HCT116 (cell line): ENCODE results near the gene MFAP2. TPM values are rescaled to one million over a fixed set of nuclear protein-coding genes. Genes with fewer than 3 reads are reported as not detected.
"Not testable (repeated sequence)": the region's sequence is repeated elsewhere in the genome, so short reads cannot be mapped to it uniquely, and the experiment has no call there.

ENCODE experiments used
- ATAC-seq: fragments of 200-7000 bp; cut with Tn5 transposase; 2 replicates; pipeline ENCODE4 v1.9.1; 2020; ENCODE audit warnings: mild to moderate bottlenecking, moderate library complexity
- BruUV-seq: library from RNA; stranded (reverse); fragments of 400-500 nt; replicated peaks from 2 replicates; lab custom pipeline; 2021; lab: Mats Ljungman, UMichigan
- CTCF ChIA-PET: fragments of 300-600 bp; sonication (Branson Sonifier 250); formaldehyde crosslinking; loops from one replicate; lab custom pipeline; 2021; ENCODE audit warnings: antibody characterized with exemption; lab: Charles Lee
- POLR2A ChIA-PET: fragments of 300-600, 350-600 bp; sonication (Branson Sonifier 250); formaldehyde crosslinking; loops from one replicate; lab custom pipeline; 2021; ENCODE audit warnings: antibody characterized with exemption; lab: Charles Lee
- RAD21 ChIA-PET, 2 experiments: fragments of 300-600 bp; sonication (Branson Sonifier 250); formaldehyde crosslinking; loops; one replicate each; lab custom pipeline; 2023; ENCODE audit warnings: low total read pairs in 2 of 2; ENCODE audit not compliant: uncharacterized antibody in 2 of 2, unreplicated experiment in 2 of 2, low non-redundant PET in 1 of 2; lab: Charles Lee
- DNase-seq: peaks from one replicate; pipeline ENCODE4 v3.0.0-alpha.2; 2010; ENCODE audit warnings: low read depth, low spot score
- H2AFZ ChIP-seq: fragments of 200-600 bp; shearing (Covaris generic), sonication (generic); 2 replicates; pipeline ENCODE4 v1.6.1; 2017; ENCODE audit warnings: low read depth, mixed run types, mixed read lengths, antibody characterized with exemption, low read length; ENCODE audit not compliant: poor library complexity, severe bottlenecking
- H3K27ac ChIP-seq: 2 replicates; pipeline ENCODE4 v1.5.1; 2012; ENCODE audit warnings: low read depth, low read length
- H3K27me3 ChIP-seq: fragments of 200-600 bp; sonication (generic); 2 replicates; pipeline ENCODE4 v1.6.1; 2016; ENCODE audit warnings: mixed run types, low read length, mixed read lengths; ENCODE audit not compliant: insufficient read depth
- H3K36me3 ChIP-seq, 2 experiments: fragments of 200-500 bp in 1 of 2; fragments of 200-600 bp in 1 of 2; sonication (Bioruptor generic) in 1 of 2; sonication (generic) in 1 of 2; 2 replicates each; pipeline versions ENCODE4 v1.5.1 to v1.6.1; 2014 to 2016; ENCODE audit warnings: low read length in 2 of 2, inconsistent platforms in 1 of 2, mixed read lengths in 1 of 2, mixed run types in 1 of 2; ENCODE audit not compliant: insufficient read depth in 2 of 2, control insufficient read depth in 1 of 2
- H3K4me1 ChIP-seq, 2 experiments: fragments of 200-600 bp in 1 of 2; sonication (generic) in 1 of 2; 2 replicates each; pipeline versions ENCODE4 v1.5.1 to v1.6.1; 2012 to 2017; ENCODE audit warnings: low read length in 2 of 2, inconsistent platforms in 1 of 2, mild to moderate bottlenecking in 1 of 2, mixed read lengths in 1 of 2, mixed run types in 1 of 2, moderate library complexity in 1 of 2; ENCODE audit not compliant: insufficient read depth in 2 of 2, control insufficient read depth in 1 of 2
- H3K4me2 ChIP-seq: fragments of 200-600 bp; sonication (generic); 2 replicates; pipeline ENCODE4 v1.6.1; 2017; ENCODE audit warnings: mixed run types, low read length, mixed read lengths
- H3K4me3 ChIP-seq, 2 experiments: fragments of 200-600 bp in 1 of 2; sonication (generic) in 1 of 2; replicated peaks in 1 of 2; 2 replicates each; pipeline ENCODE4 v1.5.1; 2011 to 2016; ENCODE audit warnings: low read length in 2 of 2, control low read depth in 1 of 2, low read depth in 1 of 2, mild to moderate bottlenecking in 1 of 2, mixed read lengths in 1 of 2, mixed run types in 1 of 2
- H3K79me2 ChIP-seq: fragments of 200-600 bp; sonication (generic); 2 replicates; pipeline ENCODE4 v1.6.1; 2017; ENCODE audit warnings: mild to moderate bottlenecking, mixed run types, low read length, moderate library complexity, mixed read lengths; ENCODE audit not compliant: insufficient read depth
- H3K9ac ChIP-seq: fragments of 200-600 bp; sonication (generic); 2 replicates; pipeline ENCODE4 v1.6.1; 2016; ENCODE audit warnings: low read length, mixed read lengths
- H3K9me2 ChIP-seq: fragments of 200-600 bp; sonication (generic), shearing (Covaris generic); 2 replicates; pipeline ENCODE4 v1.6.1; 2017; ENCODE audit warnings: mixed run types, mild to moderate bottlenecking, moderate library complexity; ENCODE audit not compliant: insufficient read depth
- H3K9me3 ChIP-seq, 2 experiments: fragments of 200-500 bp in 1 of 2; fragments of 200-600 bp in 1 of 2; sonication (Bioruptor generic) in 1 of 2; sonication (generic) in 1 of 2; 2 replicates each; pipeline ENCODE4 v1.6.1; 2014 to 2017; ENCODE audit warnings: low read length in 2 of 2, mixed read lengths in 2 of 2, inconsistent platforms in 1 of 2, low read depth in 1 of 2, mild to moderate bottlenecking in 1 of 2, mixed run types in 1 of 2, moderate library complexity in 1 of 2; ENCODE audit not compliant: control insufficient read depth in 1 of 2, insufficient read depth in 1 of 2
- H4K20me1 ChIP-seq: fragments of 200-600 bp; sonication (generic), shearing (Covaris generic); 2 replicates; pipeline ENCODE4 v1.6.1; 2017; ENCODE audit warnings: mixed run types, mild to moderate bottlenecking, moderate library complexity; ENCODE audit not compliant: insufficient read depth
- intact Hi-C: fragments of 100-400 bp; cut with micrococcal nuclease; formaldehyde crosslinking; loops from 2 replicates; pipeline ENCODE4 v1.10.0; 2022
- total RNA-seq: library from RNA; stranded (reverse); gene quantifications from one replicate; pipeline ENCODE4 v1.2.1, GENCODE V29; 2021; ENCODE audit not compliant: unreplicated experiment

MFAP2 gene
- total RNA-seq, 1 experiment from 2014 or later: 63.1 TPM

DNA sequence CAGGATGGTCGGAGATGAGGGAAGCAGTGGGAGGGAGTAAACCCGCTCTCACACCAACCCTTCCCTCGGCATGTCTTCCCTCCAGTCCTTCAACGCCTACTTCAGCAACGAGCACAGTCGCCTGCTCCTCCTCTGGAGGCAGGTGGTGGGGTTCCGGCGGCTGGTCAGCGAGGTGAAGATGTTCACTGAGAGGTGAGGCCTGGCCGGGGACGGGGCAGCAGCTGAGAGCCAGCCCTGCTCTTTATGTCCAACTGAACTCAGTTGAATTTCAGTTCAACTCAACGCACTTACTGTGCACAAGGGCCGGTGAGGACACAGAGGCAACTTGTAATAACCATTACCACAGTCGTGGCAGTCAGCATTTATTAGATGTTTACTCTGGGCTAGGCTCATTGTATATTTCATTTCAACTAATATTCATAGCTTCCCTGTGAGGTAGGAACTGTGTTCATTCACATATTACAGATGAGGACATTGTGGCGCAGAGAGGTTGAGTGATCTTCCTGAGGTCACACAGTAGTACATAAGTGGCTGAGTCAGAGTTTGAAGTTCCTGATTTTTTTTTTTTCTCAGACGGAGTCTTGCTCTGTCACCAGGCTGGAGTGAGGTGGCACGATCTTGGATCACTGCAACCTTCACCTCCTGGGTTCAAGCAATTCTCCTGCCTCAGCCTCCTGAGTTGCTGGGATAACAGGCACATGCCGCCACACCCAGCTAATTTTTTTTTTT lies 49.0 kb downstream of the MFAP2 start:
- H4K20me1 ChIP-seq, H2AFZ ChIP-seq, H3K79me2 ChIP-seq, DNase-seq, POLR2A ChIA-PET, H3K27me3 ChIP-seq, H3K36me3 ChIP-seq, intact Hi-C loops, H3K4me2 ChIP-seq, H3K9ac ChIP-seq, H3K9me2 ChIP-seq, BruUV-seq, CTCF ChIA-PET, H3K27ac ChIP-seq, RAD21 ChIA-PET, H3K4me3 ChIP-seq, H3K9me3 ChIP-seq, ATAC-seq, H3K4me1 ChIP-seq: not testable (repeated sequence)

GRCh38 chr1:16929146-16930041 lies 51.0 kb downstream of the MFAP2 start:
- H4K20me1 ChIP-seq, BruUV-seq, H3K9me3 ChIP-seq, H3K4me3 ChIP-seq, CTCF ChIA-PET, intact Hi-C loops, H3K79me2 ChIP-seq, H3K27me3 ChIP-seq, POLR2A ChIA-PET, H3K4me1 ChIP-seq, H3K9me2 ChIP-seq, H2AFZ ChIP-seq, H3K27ac ChIP-seq, H3K9ac ChIP-seq, DNase-seq, RAD21 ChIA-PET, H3K36me3 ChIP-seq, H3K4me2 ChIP-seq: not testable (repeated sequence)
- peak; percentile 41 for ATAC-seq
